Fibroblast of peridontal ligament (primary cell): ENCODE results near the gene TMSB4X.
"Not testable (repeated sequence)": the region's sequence is repeated elsewhere in the genome, so short reads cannot be mapped to it uniquely, and the experiment has no call there.

Source experiments
- DNase-seq: peaks from one replicate; pipeline ENCODE4 v3.0.0-alpha.2; 2010; ENCODE audit errors: extremely low read depth

TMSB4X gene

DNA sequence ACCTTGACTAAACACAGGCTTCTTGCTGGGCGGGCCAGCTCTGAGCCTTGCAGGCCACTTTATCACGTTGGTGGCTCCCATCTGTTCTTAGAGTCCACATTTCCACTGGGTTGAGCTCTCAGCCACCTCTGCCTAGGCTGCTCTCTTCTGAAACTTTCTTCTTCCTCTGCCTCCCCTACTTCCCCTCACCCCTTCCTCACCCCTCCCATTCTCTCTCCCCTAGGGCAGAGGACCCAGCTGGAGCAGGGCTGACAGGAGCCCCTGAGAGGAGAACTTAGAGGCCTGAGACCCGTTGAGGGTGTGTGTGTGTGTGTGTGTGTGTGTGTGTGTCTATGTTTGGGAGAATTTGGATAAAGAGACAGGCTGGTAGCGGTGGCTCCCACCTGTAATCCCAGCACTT is 19.9 kb upstream of the TMSB4X start:
- no peak for DNase-seq

DNA sequence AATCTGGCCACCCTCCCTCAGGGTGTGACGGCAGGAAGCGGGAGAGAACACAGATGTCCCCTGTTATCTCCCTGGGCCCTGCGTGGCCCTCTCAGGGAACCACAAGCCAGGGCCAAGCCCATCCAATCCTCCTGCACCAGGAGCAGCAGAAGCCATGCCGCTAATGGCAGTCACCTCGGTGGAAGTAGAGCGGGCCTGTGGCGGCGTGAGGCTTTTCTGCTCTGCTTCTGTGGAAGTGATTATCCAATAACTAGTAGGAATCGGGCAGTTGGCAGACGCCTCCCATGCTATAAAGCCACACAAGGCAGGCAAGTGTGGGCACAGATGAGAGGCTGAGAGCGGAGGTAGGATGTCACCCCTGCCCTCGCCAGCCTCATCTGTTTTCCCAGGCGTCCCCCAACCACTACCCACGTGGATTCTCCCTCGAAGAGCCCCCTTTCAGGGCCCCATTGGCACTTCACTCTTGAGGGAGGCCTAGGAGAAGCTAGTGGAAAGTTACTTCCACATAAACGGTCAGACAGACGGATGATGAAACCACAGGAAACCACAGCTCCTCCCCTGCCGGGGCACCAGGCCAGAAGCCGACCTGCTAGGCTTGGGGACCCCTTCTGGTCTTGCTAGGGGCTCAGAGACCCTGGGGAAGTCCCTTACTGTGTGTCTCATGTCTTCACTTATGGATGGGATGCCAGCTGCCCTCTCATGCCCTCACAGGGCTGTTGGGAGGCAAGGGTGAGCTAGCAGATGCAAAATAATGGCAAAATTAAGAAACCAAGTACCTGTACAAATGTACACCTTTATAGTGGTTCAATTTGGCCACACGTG is 18.8 kb upstream of the TMSB4X start:
- DNase-seq, result peak; percentile 68

DNA sequence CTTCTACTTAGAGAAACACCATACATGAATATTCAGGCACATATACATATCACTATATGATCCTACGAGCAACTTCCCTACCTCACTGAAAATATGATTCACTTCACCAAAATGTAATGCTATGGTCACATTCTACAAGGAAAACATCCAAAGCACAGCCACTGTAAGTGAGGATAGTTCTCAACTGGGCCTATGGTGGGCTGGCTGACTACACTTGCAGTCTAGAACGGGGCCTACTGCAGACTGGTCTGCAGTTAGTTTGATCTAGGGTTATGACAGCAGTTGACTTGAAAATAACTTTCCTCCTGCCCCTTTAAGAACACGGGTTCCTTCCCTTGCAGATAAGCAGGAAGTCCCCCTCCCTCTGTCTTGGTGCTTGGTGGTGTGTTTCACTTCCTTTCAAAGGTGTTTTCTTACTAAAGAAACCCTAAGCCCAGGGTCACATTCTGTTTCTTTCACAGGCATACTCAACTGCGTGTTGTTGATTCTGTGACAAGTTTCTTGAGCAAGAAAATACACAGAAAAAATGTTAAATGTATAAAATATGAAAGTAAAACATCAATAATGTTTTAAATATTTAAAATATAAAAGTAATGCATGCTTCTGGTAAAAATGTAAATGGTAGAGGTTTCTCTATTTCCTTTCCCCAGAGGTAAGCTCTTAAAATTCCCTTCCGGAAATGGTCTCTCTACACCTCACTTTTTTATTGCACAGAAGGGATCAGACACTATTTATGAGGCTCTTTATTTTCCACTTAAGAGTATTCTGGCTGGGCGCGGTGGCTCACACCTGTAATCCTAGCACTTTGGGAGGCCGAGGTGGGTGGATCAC is 18.0 kb upstream of the TMSB4X start:
- peak; percentile 20 for DNase-seq

DNA sequence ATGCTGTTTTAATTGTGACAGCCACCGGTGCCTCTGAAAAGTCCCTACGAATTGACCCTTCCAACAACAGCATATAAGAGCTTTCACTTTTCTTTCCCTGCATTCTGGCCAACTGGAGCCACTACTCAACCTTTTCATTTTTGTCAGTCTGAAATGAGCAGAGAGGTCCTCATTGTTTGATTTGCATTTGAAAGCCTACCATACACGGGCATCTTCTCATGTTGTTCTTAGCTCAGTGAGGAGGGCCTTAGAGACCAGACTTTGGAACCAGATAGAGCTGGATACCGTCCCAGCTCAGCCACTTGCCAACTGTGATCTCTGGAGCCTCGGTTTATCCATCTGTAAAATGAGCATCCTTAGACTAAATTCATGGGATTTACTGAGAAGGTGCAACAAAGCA is 16.9 kb upstream of the TMSB4X start:
- DNase-seq, result no peak

DNA sequence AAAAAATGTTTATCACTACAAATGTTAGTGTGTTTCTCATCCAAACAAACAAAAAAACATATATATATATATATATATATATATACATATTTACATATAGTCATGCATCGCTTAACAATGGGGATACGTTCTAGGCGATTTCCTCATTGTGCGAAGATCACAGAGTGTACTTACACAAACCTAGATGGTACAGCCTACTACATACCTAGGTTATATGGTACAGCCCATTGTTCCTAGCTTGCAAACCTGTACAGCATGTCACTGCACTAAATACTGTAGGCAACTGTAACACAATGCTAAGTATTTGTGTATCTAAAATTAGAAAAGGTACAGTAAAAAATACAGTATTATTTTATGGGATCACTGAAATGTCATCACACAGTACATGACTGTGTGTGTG is 16.4 kb upstream of the TMSB4X start:
- no peak for DNase-seq

DNA sequence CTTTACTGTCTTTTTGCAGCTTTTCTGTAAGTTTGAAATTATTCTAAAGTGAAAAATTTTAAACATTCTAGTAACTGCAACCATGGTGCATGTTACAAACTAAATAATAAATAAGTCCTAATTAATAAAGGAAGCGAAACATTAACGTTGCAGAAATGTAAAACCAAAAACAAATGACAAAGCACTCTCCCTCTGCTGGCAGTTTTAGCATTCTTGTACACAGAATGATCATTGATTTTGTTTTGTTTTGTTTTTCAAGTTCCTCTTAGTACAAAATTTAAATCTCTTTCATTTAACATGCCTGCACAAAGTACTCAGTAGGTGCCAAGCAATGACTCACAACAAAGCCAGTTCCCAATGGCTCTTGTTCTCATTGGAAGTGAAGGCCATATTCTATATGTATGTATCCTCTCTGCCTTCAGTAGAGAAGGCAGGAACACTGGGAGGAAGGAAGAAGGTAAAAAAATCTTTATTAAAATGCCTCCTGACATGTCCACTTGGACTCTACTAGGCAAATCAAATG is 13.7 kb upstream of the TMSB4X start:
- peak; percentile 18 for DNase-seq

DNA sequence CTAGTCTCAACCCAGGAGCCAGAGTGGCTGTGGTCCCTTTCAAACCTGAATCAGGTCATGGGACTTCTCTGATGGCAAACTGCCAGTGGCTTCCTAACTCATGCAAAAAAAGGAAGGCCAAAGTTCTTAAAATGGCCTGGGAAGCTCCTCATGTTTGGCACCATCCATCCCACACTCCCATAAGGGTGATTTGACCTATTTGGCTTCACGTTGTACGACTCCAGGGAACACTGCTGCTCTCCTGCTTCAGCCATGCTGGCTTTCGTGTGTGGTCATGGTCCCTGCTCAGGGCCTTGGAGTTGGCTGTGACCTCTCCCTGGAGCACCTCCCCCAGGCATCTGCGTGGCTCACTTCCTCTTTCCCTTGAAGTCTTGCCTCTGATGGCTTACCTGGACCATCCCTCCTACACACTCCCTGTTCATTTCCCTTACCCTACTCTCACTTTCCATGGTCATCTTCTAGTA is 12.8 kb upstream of the TMSB4X start:
- no peak for DNase-seq

DNA sequence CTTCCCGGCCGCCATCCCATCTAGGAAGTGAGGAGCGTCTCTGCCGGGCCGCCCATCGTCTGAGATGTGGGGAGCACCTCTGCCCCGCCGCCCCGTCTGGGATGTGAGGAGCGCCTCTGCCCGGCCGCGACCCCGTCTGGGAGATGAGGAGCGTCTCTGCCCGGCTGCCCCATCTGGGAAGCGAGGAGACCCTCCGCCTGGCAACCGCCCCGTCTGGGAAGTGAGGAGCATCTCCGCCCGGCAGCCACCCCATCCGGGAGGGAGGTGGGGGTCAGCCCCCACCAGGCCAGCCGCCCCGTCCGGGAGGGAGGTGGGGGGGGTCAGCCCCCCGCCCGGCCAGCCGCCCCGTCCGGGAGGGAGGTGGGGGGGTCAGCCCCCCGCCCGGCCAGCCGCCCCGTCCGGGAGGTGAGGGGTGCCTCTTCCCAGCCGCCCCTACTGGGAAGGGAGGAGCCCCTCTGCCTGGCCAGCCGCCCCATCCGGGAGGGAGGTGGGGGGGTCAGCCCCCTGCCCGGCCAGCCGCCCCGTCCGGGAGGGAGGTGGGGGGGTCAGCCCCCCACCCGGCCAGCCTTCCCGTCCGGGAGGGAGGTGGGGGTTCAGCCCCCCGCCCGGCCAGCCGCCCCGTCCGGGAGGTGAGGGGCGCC is 11.6 kb upstream of the TMSB4X start:
- DNase-seq, result not testable (repeated sequence)

DNA sequence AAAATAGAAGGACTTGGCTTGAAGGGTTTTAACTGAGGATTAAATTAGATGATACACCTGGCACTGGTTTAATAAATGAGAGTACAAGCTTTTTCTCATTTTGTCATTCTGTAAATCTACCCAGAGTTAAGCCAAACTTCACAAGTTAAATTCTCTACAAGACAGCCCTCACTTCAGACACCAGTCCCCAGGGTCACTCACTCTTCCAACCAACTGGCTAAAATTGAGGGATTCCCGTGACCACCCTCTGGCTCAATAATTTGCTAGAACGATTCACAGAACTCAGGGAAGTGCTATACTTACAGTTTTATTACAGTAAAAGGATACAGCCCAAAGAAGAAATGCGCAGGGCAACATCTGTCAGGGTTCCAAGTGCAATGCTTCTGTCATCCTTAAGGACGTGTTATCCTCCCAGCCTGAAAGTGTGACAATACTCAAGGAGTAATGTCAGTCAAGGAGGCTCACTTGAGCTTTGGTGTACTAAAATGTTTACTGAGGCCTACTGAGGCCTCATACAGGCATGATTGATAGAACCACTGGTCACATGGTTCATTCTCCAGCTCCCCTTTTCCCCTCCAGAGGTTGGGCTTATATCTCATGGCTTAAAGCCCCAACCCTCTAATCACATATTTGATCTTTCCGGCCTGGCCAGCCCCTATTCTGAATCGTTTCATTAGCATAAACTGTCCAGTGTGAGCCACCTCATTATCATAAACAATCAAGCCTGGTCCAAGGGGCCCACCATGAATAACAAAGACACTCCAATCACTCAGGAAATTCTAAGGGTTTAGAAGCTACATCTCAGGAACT is 9.6 kb upstream of the TMSB4X start:
- no peak for DNase-seq

DNA sequence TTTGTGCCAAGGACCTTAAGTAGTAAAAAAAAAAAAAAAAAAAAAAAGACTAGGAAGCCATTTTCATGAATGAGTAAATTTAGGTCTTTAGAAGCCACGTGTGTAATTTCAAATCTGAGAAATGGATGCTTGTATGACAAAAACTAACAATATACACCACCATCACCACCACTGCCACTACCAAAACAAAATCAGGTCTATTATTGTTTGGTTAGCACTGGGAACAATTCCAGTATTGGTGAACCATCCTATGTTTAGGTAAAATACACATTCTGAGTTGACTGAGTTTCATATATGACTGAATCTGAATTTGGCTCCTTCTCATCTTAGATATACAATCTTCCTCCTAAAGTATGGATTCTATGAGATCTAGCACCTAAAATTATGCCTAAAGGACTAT is 8.8 kb upstream of the TMSB4X start:
- DNase-seq, result no peak

DNA sequence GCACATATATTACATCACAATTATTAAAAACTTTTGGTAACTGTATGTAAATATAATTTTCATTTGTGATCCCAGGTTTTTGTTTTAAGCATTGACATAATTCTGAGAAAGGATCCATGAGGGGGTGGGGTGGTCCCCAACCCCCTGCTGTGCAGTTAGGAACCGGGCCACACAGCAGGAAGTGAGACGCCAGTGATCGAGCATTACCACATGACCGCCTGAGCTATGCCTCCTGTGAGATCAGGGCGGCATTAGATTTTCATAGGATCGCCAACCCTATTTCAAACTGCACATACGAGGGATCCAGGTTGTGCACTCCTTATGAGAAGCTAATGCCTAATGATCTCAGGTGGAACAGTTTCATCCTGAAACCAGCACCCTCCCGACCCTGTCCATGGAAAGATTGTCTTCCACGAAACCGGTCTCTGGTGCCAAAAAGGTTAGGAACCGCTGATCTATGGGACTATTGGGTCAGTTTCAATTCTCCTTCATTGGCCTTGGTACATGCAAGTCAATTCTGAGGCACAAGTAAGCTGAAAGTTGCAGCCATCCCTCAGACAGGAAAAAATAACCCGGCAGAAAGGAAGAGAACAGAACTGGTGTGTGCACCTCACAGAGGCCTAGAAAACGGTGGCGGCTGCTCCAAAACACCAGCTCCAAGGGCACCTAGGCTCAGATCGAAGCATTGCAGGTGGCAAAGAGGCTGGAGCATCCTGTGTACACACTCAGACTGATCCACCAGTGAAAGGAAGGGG is 7.0 kb upstream of the TMSB4X start:
- DNase-seq, result no peak

DNA sequence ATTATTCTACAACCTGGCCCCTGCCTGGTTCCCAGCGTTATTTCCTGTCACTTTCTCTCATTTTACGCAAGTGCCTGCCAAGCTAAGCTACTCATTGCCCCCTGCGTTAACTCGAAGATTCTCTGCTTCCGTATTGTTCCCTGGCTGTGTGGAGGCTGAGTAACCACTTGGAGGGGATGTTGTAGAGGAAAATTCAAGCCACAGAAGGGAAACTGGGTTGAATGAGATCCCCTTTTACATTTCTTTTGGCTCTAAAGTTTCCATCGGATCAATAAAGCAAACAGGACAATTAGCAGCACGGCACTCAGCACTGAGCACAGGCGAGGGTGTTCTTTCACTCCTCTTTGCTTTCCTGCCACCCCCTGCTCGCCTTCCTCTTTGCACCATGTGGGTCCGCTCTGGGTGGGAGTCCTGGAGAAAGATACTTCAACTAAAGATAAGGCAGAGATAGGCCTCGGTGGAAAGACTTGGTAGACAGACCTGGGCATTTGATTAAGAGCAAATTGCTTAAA is 4.2 kb upstream of the TMSB4X start:
- peak; percentile 77 for DNase-seq

DNA sequence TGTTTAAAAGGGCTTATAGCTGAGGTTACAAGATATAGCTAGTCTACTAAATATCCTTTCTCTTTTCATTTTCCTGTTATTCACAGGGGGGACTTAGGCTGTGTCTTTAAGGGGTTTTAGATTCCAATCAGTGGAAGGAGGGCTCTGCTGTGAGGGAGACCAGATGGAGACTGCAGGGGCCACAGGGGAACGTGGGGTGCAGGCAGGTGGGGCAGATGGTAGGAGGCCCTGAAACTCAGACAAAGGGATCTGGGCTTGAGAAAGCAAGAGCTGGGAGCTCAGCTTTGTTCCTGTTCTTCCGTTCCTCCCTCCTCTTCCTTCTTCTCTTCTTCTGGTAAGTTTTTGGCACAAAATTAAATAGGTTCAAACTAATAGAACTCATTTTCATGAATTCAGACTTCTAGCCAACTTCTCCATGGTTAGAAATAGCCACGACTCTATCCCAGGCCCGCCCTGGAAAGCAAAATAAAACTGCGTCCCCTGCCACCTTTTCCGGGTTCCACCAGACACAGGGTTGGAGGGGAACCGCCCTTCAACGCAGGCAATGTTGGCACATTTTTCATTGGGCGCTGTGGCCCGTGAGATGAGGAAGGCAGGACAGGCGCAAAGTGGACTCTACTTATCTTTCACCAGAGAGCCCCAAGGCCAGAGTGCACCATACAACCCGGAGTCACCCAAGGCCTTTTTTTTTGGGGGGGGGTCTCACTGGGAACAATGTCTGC is 3.5 kb upstream of the TMSB4X start:
- no peak for DNase-seq

DNA sequence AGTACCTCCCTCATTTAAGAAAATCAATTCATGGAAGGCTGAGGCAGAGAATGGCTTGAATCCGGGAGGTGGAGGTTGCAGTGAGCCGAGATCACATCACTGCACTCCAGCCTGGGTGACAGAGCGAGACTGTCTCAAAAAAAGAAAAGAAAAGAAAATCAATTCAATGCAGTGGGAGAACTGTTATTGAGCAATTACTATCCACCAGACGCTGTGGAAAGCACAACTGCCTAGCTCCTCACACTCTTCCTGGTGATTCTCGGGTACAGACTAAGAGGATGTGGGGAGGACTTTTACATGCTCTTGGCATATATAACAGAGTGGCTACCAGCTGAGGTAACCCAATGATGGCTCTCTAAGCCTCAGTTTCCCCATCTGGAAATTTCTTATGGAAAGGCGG is 2.7 kb upstream of the TMSB4X start:
- DNase-seq, result no peak

DNA sequence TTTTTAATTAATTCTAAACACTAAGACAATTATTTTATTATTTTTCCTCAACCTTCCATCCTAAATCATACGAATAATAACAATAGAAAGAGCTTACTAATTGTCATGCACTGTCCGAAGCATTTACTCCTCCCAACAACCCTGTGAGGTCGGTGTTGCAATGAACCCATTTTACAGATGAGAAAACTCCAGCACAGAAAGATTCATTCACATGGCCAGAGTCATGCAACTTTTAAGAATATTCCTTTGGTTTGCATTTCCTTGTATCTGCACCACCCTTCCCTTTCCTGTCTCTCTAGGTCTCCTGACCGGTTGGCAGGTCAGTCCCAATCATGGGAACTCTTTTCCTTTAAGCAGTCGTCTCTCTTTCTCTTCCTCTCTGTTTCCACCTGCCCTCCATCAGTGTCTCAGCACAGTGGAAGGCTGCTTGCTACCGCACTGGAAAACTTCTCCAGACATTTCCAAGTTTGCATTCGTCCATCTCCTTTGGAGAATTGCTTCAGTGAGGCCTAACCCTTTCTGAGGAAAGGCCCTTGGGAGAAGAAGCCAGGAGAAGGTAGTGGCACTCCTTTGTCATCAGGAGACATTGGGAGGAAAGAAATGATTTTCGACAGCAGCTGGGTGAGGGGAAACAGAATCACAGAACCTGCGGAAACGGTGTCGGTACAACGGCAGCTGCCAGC is 1.9 kb upstream of the TMSB4X start:
- no peak for DNase-seq

DNA sequence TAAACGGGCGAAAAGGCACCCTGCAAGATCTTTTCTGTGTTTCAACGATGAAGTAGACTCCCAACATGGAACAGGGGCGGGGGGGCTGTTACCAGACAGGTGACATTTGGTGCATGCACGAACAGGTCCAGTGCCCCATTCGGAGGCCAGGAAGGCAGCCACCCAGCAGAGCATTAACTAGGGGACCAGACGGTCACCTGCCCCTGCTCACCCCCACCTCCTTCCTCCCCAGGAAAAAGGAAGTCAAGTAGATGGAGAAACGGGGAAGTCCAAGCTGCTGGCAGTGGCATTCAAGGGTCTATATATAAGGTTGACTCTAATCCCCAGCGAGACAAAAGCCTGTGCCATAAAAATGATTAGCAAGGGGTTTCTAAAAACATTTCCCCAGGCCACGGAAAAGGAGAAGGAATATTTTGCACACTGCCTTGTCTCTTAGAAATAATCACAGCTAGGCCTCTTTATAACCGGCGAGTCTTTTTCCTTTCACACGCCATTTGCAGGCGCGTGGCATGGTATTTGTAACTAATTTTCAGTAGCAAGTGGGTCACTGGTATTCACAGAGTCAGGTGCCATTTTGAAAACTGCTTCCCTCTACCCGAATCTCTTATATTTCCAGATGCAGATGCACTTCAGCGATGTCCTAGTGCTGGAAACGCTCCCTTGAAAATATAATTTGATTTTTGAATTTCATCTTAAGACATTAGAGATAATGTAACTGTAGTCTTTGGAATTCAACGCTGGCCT is 1.2 kb upstream of the TMSB4X start:
- no peak for DNase-seq

DNA sequence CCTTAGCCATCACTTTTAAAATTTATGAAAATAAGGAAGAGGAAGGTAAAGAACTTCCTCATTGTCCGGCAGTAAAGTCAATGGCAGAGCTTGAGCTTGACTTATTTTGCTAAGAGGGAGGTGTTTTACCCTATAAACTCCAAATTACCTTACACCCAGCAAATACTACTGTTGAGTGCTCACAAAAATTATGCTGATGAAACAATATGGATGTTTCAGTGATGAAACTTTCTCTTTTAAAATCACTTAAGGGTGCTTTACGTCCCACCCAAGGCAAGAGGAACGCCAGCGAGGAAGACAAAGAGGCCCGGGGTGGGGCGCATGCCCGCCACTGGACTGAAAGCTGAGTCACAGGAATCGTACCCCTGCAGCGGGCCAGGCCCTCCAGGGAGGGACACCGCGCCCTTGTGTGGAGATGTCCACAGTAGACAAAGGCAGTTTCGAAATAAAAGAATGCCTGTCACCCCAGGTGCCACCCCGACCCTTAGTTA is 560 bp upstream of the TMSB4X start:
- DNase-seq, result peak; percentile 68

DNA sequence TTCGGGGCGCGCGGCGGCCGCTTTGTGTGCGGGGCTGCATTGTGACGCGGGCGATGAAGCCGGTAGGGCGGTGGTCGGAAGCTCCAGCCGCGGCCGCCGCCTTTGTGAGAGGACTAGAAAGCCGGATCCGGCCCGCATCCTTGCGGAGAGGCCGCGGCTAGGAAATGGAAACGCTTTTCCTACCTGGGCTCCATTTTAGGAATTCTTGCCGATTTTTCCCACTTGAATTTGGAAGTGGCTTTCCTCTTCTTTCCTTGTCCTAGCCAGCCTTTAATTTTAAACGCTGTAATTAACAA is 708 bp downstream of the TMSB4X start:
- no peak for DNase-seq
